Left renal pelvis (tissue), 4 donors: Measurements from ENCODE around the gene GJA9. TPM values are rescaled to one million over a fixed set of nuclear protein-coding genes. Genes with fewer than 3 reads are reported as not detected.

Experiments
- DNase-seq, 4 donors: peaks; one replicate each; pipeline ENCODE4 v3.0.0-alpha.2; 2013; ENCODE audit warnings: low read depth in 4 of 4, low spot score in 3 of 4
- polyA plus RNA-seq, 4 donors: library from polyadenylated mRNA; unstranded; fragments of 120-200 nt; gene quantifications; one replicate each; pipeline ENCODE4 v1.2.1, GENCODE V29; 2013; ENCODE audit not compliant: insufficient read length in 4 of 4

GJA9 gene
- polyA plus RNA-seq, 4 donors: 0.22 to 0.35 (median 0.30) TPM; not detected in 1

- DNase-seq: no peak
Measured at GRCh38 chr1:38833146-38833545, 48.2 kb downstream of the GJA9 start.

- no peak for DNase-seq
Measured at GRCh38 chr1:38832370-38832734, 49.0 kb downstream of the GJA9 start.

GRCh38 chr1:38831731-38832369 lies 49.5 kb downstream of the GJA9 start:
- DNase-seq: no peak

DNA sequence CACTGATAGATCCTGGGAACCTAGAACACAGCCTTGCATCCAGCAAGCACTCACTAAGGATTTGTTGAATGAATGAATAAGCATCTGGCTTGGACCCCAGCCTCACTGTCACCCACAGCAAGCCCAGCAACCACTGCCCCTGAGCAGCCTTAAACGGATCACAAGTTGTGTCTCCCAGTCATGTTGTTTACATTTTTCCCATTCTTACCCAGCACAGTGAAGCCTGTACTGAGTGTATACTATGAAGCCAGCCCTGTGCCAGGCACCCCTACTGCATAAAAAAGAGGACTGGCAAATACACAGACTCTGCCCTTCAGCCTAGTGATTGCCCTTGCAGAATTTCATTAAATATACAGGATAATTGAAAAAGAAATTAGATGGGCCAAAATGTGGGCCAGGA lies 52.0 kb downstream of the GJA9 start:
- DNase-seq: no peak

DNA sequence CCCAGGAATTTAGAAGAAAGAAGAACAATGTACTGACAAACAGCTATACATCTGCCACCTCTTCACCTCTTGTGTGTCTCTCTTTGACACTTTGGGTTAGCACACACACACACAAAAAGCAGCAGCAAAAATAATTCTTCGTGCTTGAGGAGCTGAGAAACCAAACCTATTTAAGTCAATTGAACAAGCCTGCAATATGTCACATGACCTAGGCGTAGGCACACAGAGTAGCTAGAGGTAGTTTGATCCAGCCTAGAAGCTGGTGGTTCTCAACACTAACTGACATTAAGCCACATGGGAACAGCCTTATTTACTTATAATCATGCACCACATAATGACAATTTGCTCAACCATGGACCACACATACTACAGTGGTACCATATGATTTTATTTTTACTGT lies 54.1 kb downstream of the GJA9 start:
- no peak for DNase-seq

DNA sequence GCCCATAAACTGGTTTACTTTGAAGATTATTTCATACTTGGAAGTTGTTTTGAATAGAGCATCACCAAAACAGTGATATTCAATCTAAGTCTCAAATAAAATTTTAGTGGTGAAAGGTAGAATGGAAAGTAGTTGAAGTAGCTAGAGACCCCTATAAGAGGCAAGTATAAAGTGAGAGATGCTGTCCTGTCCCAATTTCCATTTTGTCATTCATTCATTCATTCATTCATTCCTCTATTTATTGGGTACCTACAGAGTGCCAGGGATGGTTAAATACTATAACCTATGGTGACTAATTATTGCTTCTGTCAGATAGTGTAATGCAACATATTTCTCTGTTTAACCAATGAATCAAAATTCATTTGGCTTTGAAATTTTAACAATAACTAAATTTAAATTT lies 54.5 kb downstream of the GJA9 start:
- DNase-seq: no peak

- no peak for DNase-seq
Measured at GRCh38 chr1:38826262-38826661, 55.1 kb downstream of the GJA9 start.

Other genes starting within 250 kb of the GJA9 start
- gene RRAGC, start 21.8 kb downstream of the GJA9 start, polyA plus RNA-seq: 10 to 100 TPM; 34.1 to 39.9 (median 35.8) TPM
- 10 to 100 TPM; 17.0 to 34.9 (median 32.0) TPM for gene MYCBP, start 8.2 kb downstream of the GJA9 start, polyA plus RNA-seq
- 1 to 10 TPM in 3 of 4 donors, under 1 TPM in 1; 0.92 to 1.9 (median 1.6) TPM for gene RHBDL2, start 60.2 kb upstream of the GJA9 start, polyA plus RNA-seq
- 100 to 1,000 TPM in 3 of 4 donors, 10 to 100 TPM in 1; 61.4 to 108 (median 103) TPM for gene AKIRIN1, start 109.7 kb upstream of the GJA9 start, polyA plus RNA-seq
- gene NDUFS5, start 144.8 kb upstream of the GJA9 start, polyA plus RNA-seq: 100 to 1,000 TPM; 219 to 323 (median 267) TPM